HG03196 (cell line): ENCODE data around the gene GREB1L.
"Not testable (repeated sequence)": the region's sequence is repeated elsewhere in the genome, so short reads cannot be mapped to it uniquely, and the experiment has no call there.

Experiments used
- ATAC-seq: cut with Tn5 transposase; IDR thresholded peaks from one replicate; pipeline ENCODE4 v1.9.1; 2021; ENCODE audit not compliant: unreplicated experiment

The GREB1L gene

GRCh38 chr18:21262979-21263378 lies 20.9 kb downstream of the GREB1L start:
- no peak for ATAC-seq

GRCh38 chr18:21264651-21265050 lies 22.6 kb downstream of the GREB1L start:
- ATAC-seq: no peak

GRCh38 chr18:21265971-21266673 lies 24.1 kb downstream of the GREB1L start:
- ATAC-seq: no peak

- ATAC-seq: no peak
Measured at GRCh38 chr18:21267400-21267799, 25.4 kb downstream of the GREB1L start.

- ATAC-seq: no peak
Measured at GRCh38 chr18:21269349-21269748, 27.3 kb downstream of the GREB1L start.

GRCh38 chr18:21270453-21270852 lies 28.4 kb downstream of the GREB1L start:
- no peak for ATAC-seq

- no peak for ATAC-seq
Measured at GRCh38 chr18:21272016-21272579, 30.1 kb downstream of the GREB1L start.

GRCh38 chr18:21273568-21273967 lies 31.5 kb downstream of the GREB1L start:
- ATAC-seq: no peak

- no peak for ATAC-seq
Measured at GRCh38 chr18:21275645-21276044, 33.6 kb downstream of the GREB1L start.

- ATAC-seq: no peak
Measured at GRCh38 chr18:21277578-21277977, 35.5 kb downstream of the GREB1L start.

- not testable (repeated sequence) for ATAC-seq
Measured at GRCh38 chr18:21278218-21278617, 36.2 kb downstream of the GREB1L start.

- ATAC-seq: no peak
Measured at GRCh38 chr18:21281603-21282002, 39.6 kb downstream of the GREB1L start.

GRCh38 chr18:21284540-21284939 lies 42.5 kb downstream of the GREB1L start:
- no peak for ATAC-seq

- ATAC-seq: no peak
Measured at GRCh38 chr18:21289827-21290226, 47.8 kb downstream of the GREB1L start.

- ATAC-seq: no peak
Measured at GRCh38 chr18:21291106-21291505, 49.1 kb downstream of the GREB1L start.

GRCh38 chr18:21293479-21293878 lies 51.4 kb downstream of the GREB1L start:
- ATAC-seq: no peak

- ATAC-seq: no peak
Measured at GRCh38 chr18:21295101-21295500, 53.1 kb downstream of the GREB1L start.

GRCh38 chr18:21296045-21296444 lies 54.0 kb downstream of the GREB1L start:
- ATAC-seq: no peak

GRCh38 chr18:21298351-21298750 lies 56.3 kb downstream of the GREB1L start:
- no peak for ATAC-seq

- ATAC-seq: no peak
Measured at GRCh38 chr18:21300035-21300907, 58.2 kb downstream of the GREB1L start.

GRCh38 chr18:21300908-21301200 lies 58.8 kb downstream of the GREB1L start:
- no peak for ATAC-seq

GRCh38 chr18:21303445-21303844 lies 61.4 kb downstream of the GREB1L start:
- no peak for ATAC-seq
